ENCODE measurements around the gene EFNA1.

EFNA1 gene

GRCh38 chr1:155120253-155120652 lies 7.4 kb upstream of the EFNA1 start:
- H3K4me1 ChIP-seq: no peaks in the 10 kb centered on the region
- H3K36me3 ChIP-seq: no peaks in the 10 kb centered on the region
- no peak for TF ChIP-seq CTCF (IDR thresholded peaks at IDR 0.05; ENCODE audit: low read depth, low read length)
- no peak for DNase-seq
- no peaks in the 10 kb centered on the region for H3K9me3 ChIP-seq
- no peak overlapping the region for H3K4me3 ChIP-seq (ENCODE audit: low read depth, low read length)
- no peaks in the 10 kb centered on the region for H3K27me3 ChIP-seq

- TF ChIP-seq CTCF (IDR thresholded peaks at IDR 0.05; ENCODE audit: low read depth, low read length): no peak
- Histone ChIP-seq H3K4me1 (peaks cover 5% of the 10 kb centered on the region), H3K36me3 (no peaks in the 10 kb centered on the region)
These were observed 6.4 kb upstream of the EFNA1 start for GRCh38 chr1:155121249-155121648.

DNA sequence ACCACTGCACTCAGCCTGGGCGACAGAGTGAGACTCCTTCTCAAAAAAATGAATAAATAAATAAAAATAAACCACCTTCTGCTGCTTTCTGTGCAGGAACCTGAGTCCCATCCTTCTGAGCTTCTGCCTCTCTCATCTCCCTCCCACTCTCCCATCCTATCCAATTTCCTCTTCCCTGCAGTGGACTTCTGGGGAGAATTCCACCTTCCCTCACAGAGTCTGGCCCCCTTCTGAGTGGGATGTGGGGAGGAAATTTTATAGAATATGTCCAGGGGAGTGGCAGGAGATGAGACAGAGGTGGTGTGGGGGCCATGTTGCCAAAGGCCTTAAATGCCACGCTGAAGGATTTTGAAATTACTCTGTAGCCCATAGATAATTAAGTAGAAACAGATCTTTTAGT lies 5.4 kb upstream of the EFNA1 start:
- DNase-seq: no peak
- H3K4me3 ChIP-seq (ENCODE audit: low read depth, low read length): no peak overlapping the region
- H3K4me1 ChIP-seq: peaks cover 14% of the 10 kb centered on the region
- no peaks in the 10 kb centered on the region for H3K36me3 ChIP-seq
- no peak for TF ChIP-seq CTCF (IDR thresholded peaks at IDR 0.05; ENCODE audit: low read depth, low read length)
- peaks cover 2% of the 10 kb centered on the region; the same call in 1 of the 2 replicates for H3K9me3 ChIP-seq
- H3K27me3 ChIP-seq: no peaks in the 10 kb centered on the region

More at GRCh38 chr1:155121249-155121648, 6.4 kb upstream of the EFNA1 start:
- no peaks in the 10 kb centered on the region for H3K27me3 ChIP-seq
- no peak overlapping the region for H3K4me3 ChIP-seq (ENCODE audit: low read depth, low read length)
- DNase-seq: no peak
- no peaks in the 10 kb centered on the region for H3K9me3 ChIP-seq

DNA sequence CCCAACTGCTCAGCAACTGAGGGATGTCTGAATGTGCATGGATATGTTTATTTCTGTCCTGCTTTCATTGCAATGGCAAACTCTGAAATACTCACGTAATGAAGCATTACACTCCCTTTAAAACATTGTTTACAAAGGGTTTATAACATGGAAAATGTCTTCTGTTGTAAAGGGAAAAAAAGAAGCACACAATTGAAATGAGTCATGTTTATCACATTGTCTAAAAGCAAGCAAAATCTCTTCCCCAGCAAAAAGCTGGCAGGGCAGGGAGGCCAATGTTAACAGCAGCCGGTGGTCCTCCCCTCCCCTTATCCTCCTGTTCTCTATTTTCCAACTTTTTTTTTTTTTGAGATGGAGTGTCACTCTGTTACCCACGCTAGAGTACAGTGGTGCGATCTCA lies 3.9 kb upstream of the EFNA1 start:
- TF ChIP-seq CTCF (IDR thresholded peaks at IDR 0.05; ENCODE audit: low read depth, low read length): no peak
- no peaks in the 10 kb centered on the region for H3K27me3 ChIP-seq

DNA sequence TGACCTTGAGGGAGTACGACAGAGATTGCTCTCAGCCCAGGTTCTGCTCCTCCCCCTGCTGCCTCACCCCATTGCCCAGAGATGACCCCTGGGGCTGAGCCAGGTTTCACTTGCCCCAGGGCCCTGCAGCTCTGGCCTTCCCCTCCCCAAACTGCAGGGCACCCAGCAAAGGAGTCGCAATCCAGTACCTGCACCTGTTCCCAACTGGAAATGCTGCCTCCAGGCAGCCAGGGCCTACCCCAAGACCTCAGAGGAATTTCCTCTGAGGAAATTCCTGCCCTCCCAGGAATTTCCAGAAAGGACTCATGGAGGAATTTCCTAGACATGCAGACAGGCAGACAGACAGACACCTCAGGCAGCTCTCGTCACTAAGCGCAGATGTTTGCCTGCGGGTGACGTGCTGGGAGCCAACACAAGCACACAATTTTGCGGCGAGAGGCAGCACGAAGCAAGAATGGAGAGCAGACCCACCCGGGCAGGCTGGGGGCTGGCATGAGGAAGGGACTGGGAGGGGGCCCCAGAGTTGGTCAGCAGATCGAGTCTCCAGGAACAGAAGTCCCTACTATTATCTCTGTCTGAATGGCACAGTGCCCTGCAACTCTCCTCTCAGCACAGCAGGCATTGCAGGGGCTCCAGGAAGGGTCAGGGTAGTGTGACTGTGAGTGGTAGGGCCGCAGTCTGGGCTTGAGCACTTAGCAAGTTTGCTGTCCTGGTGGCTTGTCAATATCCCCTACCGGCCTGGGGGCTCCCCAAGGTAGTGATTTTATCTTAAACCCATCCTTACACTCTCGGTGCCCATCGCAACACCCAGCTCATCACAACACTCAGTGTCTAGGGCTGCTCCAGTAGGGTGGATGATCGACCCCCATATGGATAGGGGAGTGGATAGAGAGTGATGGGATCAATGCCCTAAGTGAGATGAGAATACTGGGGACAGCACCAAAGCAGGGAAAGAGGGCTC lies 2.9 kb upstream of the EFNA1 start:
- peaks cover 29% of the 10 kb centered on the region for H3K4me1 ChIP-seq
- no peak for TF ChIP-seq CTCF (IDR thresholded peaks at IDR 0.05; ENCODE audit: low read depth, low read length)
- H3K4me3 ChIP-seq (ENCODE audit: low read depth, low read length): no peak overlapping the region
- H3K9me3 ChIP-seq: peaks cover 2% of the 10 kb centered on the region; the same call in 1 of the 2 replicates
- no peaks in the 10 kb centered on the region for H3K36me3 ChIP-seq
- no peak for DNase-seq
- H3K27me3 ChIP-seq: no peaks in the 10 kb centered on the region

More for the DNA sequence above, 3.9 kb upstream of the EFNA1 start:
- Histone ChIP-seq H3K9me3 (peaks cover 2% of the 10 kb centered on the region; the same call in 1 of the 2 replicates), H3K36me3 (no peaks in the 10 kb centered on the region), H3K4me3 (ENCODE audit: low read depth, low read length) (no peak overlapping the region), H3K4me1 (peaks cover 20% of the 10 kb centered on the region)
- no peak for DNase-seq

- TF ChIP-seq CTCF (IDR thresholded peaks at IDR 0.05; ENCODE audit: low read depth, low read length): no peak
- no peak for DNase-seq
- Histone ChIP-seq H3K27me3 (no peaks in the 10 kb centered on the region), H3K4me1 (peaks cover 32% of the 10 kb centered on the region), H3K4me3 (ENCODE audit: low read depth, low read length) (no peak overlapping the region), H3K36me3 (no peaks in the 10 kb centered on the region), H3K9me3 (peaks cover 2% of the 10 kb centered on the region; the same call in 1 of the 2 replicates)
These were observed 2.1 kb upstream of the EFNA1 start for GRCh38 chr1:155125511-155125945.
